Trophoblast cell (in vitro differentiated cells and primary cell): ENCODE results near the gene SPOUT1. TPM values are rescaled to one million over a fixed set of nuclear protein-coding genes. Genes with fewer than 3 reads are reported as not detected.
"Not testable (repeated sequence)": the region's sequence is repeated elsewhere in the genome, so short reads cannot be mapped to it uniquely, and the experiment has no call there.

ENCODE experiments used
- DNase-seq, 2 donors: peaks; one replicate each; pipeline ENCODE4 v3.0.0-alpha.2; 2016
- H2AFZ ChIP-seq: 2 replicates; pipeline ENCODE4 v1.6.1; 2013; ENCODE audit warnings: low read length, moderate library complexity, mild to moderate bottlenecking; ENCODE audit not compliant: insufficient read depth, poor library complexity
- H2AK5ac ChIP-seq: 2 replicates; pipeline ENCODE4 v1.6.1; 2013; ENCODE audit warnings: mild to moderate bottlenecking, low read length
- H2BK120ac ChIP-seq: 2 replicates; pipeline ENCODE4 v1.6.1; 2013; ENCODE audit warnings: low read length, mild to moderate bottlenecking, moderate library complexity; ENCODE audit not compliant: insufficient read depth, poor library complexity
- H2BK12ac ChIP-seq: 2 replicates; pipeline ENCODE4 v1.6.1; 2013; ENCODE audit warnings: mild to moderate bottlenecking, low read length, moderate library complexity
- H2BK5ac ChIP-seq: 2 replicates; pipeline ENCODE4 v1.6.1; 2013; ENCODE audit warnings: low read length, low read depth, moderate library complexity, mild to moderate bottlenecking; ENCODE audit not compliant: poor library complexity
- H3K14ac ChIP-seq: 2 replicates; pipeline ENCODE4 v1.6.1; 2013; ENCODE audit warnings: mild to moderate bottlenecking, low read length
- H3K18ac ChIP-seq: 2 replicates; pipeline ENCODE4 v1.6.1; 2013; ENCODE audit warnings: mild to moderate bottlenecking, low read length
- H3K23ac ChIP-seq: 2 replicates; pipeline ENCODE4 v1.6.1; 2013; ENCODE audit warnings: low read length
- H3K27ac ChIP-seq: 2 replicates; pipeline ENCODE4 v1.5.1; 2013; ENCODE audit warnings: low read depth, mild to moderate bottlenecking, inconsistent platforms, low read length, moderate library complexity
- H3K27me3 ChIP-seq: 2 replicates; pipeline ENCODE4 v1.6.1; 2013; ENCODE audit warnings: inconsistent platforms, mild to moderate bottlenecking, low read length, moderate library complexity; ENCODE audit not compliant: insufficient read depth
- H3K36me3 ChIP-seq, 2 experiments: 1 replicate in 1 of 2; 2 replicates in 1 of 2; pipeline ENCODE4 v1.6.1; 2013; ENCODE audit warnings: low read length in 2 of 2, mild to moderate bottlenecking in 2 of 2, moderate library complexity in 1 of 2; ENCODE audit not compliant: insufficient read depth in 2 of 2, control insufficient read depth in 1 of 2
- H3K4ac ChIP-seq: 2 replicates; pipeline ENCODE4 v1.6.1; 2013; ENCODE audit warnings: low read depth, mild to moderate bottlenecking, low read length, moderate library complexity
- H3K4me1 ChIP-seq, 2 experiments: 1 replicate in 1 of 2; 2 replicates in 1 of 2; pipeline ENCODE4 v1.6.1; 2013; ENCODE audit warnings: low read length in 2 of 2, mild to moderate bottlenecking in 2 of 2, moderate library complexity in 1 of 2; ENCODE audit not compliant: insufficient read depth in 2 of 2, control insufficient read depth in 1 of 2
- H3K4me2 ChIP-seq: 2 replicates; pipeline ENCODE4 v1.6.1; 2013; ENCODE audit warnings: inconsistent platforms, mild to moderate bottlenecking, low read length, moderate library complexity
- H3K4me3 ChIP-seq: 2 replicates; pipeline ENCODE4 v1.5.1; 2013; ENCODE audit warnings: mild to moderate bottlenecking, low read depth, low read length, inconsistent platforms
- H3K79me1 ChIP-seq: one replicate; pipeline ENCODE4 v1.6.1; 2013; ENCODE audit warnings: low read length
- H3K79me2 ChIP-seq: 2 replicates; pipeline ENCODE4 v1.6.1; 2013; ENCODE audit warnings: low read length, mild to moderate bottlenecking; ENCODE audit not compliant: control insufficient read depth, insufficient read depth, poor library complexity
- H3K9ac ChIP-seq: 2 replicates; pipeline ENCODE4 v1.6.1; 2013; ENCODE audit warnings: mild to moderate bottlenecking, low read length
- H3K9me3 ChIP-seq: 2 replicates; pipeline ENCODE4 v1.6.1; 2013; ENCODE audit warnings: low read depth, mild to moderate bottlenecking, control low read depth, inconsistent platforms, low read length; ENCODE audit not compliant: insufficient read depth
- H4K12ac ChIP-seq: 2 replicates; pipeline ENCODE4 v1.6.1; 2013; ENCODE audit warnings: low read depth, mild to moderate bottlenecking, low read length, moderate library complexity
- H4K8ac ChIP-seq: 2 replicates; pipeline ENCODE4 v1.6.1; 2013; ENCODE audit warnings: low read depth, mild to moderate bottlenecking, low read length, moderate library complexity
- H4K91ac ChIP-seq: one replicate; pipeline ENCODE4 v1.6.1; 2013; ENCODE audit warnings: low read depth, mild to moderate bottlenecking, low read length, moderate library complexity
- WGBS: extraction: QIAGEN DNeasy Blood & Tissue Kit; methylation state at CpG from one replicate; pipeline ENCODE4 v1.1.7; 2013; ENCODE audit warnings: missing lambda C conversion rate; ENCODE audit not compliant: insufficient read length, insufficient coverage; ENCODE audit errors: extremely low coverage; 5-methylcytosine and 5-hydroxymethylcytosine counted together
- polyA plus RNA-seq: library from polyadenylated mRNA; stranded (reverse); fragments of 200-250 nt; gene quantifications from 2 replicates; pipeline ENCODE4 v1.2.3, GENCODE V29; 2013

Gene SPOUT1
- polyA plus RNA-seq, result 12.7 and 12.8 TPM in 2 replicates

GRCh38 chr9:128829477-128830251 is at the start of gene SPOUT1:
SPOUT1 (minus strand) TSS chr9:128829794; CDS start chr9:128829780, 14 bp downstream.
- H3K27me3 ChIP-seq, result no peaks in the 10 kb centered on the region
- H3K23ac ChIP-seq, result no peak within 1 kb of the TSS
- H3K9ac ChIP-seq, result peak within 1 kb of the TSS; percentile 82
- peak within 1 kb of the TSS; percentile 65 for H4K91ac ChIP-seq
- peaks cover 7% of the 10 kb centered on the region for H3K79me2 ChIP-seq
- peaks cover 3% of the 10 kb centered on the region for H3K79me1 ChIP-seq
- H3K4me2 ChIP-seq, result peak within 1 kb of the TSS; percentile 93
- H3K4me1 ChIP-seq, result peaks cover 5 to 11% of the 10 kb centered on the region in 2 experiments
- H3K9me3 ChIP-seq, result peaks cover 2% of the 10 kb centered on the region
- no peak within 1 kb of the TSS for H3K27ac ChIP-seq
- H2AFZ ChIP-seq, result peak within 1 kb of the TSS; percentile 96
- H2BK5ac ChIP-seq, result peak within 1 kb of the TSS; percentile 58
- H3K4me3 ChIP-seq, result peak within 1 kb of the TSS; percentile 79
- peak within 1 kb of the TSS; percentile 75 for H2BK120ac ChIP-seq
- no peak within 1 kb of the TSS for H2BK12ac ChIP-seq
- peaks cover 24 to 31% of the 10 kb centered on the region in 2 experiments for H3K36me3 ChIP-seq
- H3K14ac ChIP-seq, result peak within 1 kb of the TSS; percentile 81
- H2AK5ac ChIP-seq, result peak within 1 kb of the TSS; percentile 27
- peak within 1 kb of the TSS; percentile 22 for H3K4ac ChIP-seq
- WGBS, result no CpG with 5 or more reads among the region's 56 CpGs
- DNase-seq, result peak; percentile 95 to 98
- peak within 1 kb of the TSS; percentile 73 for H3K18ac ChIP-seq
- H4K8ac ChIP-seq, result peak within 1 kb of the TSS; percentile 94
- H4K12ac ChIP-seq, result peak within 1 kb of the TSS; percentile 89

GRCh38 chr9:128877852-128878251 is 48.3 kb upstream of the SPOUT1 start:
- no peak overlapping the region for H3K23ac ChIP-seq
- H4K91ac ChIP-seq, result no peak overlapping the region
- H3K36me3 ChIP-seq, result peaks cover 0 to 2% of the 10 kb centered on the region in 2 experiments
- no peaks in the 10 kb centered on the region for H3K9me3 ChIP-seq
- H3K79me1 ChIP-seq, result peaks cover 17% of the 10 kb centered on the region
- H2AFZ ChIP-seq, result no peak overlapping the region
- no peak overlapping the region for H3K4me3 ChIP-seq
- H3K18ac ChIP-seq, result no peak overlapping the region
- no peak overlapping the region for H3K9ac ChIP-seq
- H4K8ac ChIP-seq, result no peak overlapping the region
- DNase-seq, result no peak
- H3K27ac ChIP-seq, result no peak overlapping the region
- peaks cover 6 to 17% of the 10 kb centered on the region in 2 experiments for H3K4me1 ChIP-seq
- no peaks in the 10 kb centered on the region for H3K27me3 ChIP-seq
- H2AK5ac ChIP-seq, result no peak overlapping the region
- no peak overlapping the region for H2BK120ac ChIP-seq
- no peak overlapping the region for H2BK12ac ChIP-seq
- H3K4me2 ChIP-seq, result no peak overlapping the region
- H3K14ac ChIP-seq, result no peak overlapping the region
- no peak overlapping the region for H3K4ac ChIP-seq
- no peak overlapping the region for H2BK5ac ChIP-seq
- H4K12ac ChIP-seq, result no peak overlapping the region
- peaks cover 12% of the 10 kb centered on the region for H3K79me2 ChIP-seq
- no CpG with 5 or more reads among the region's 5 CpGs for whole genome bisulfite sequencing

GRCh38 chr9:128870941-128871265 is 41.3 kb upstream of the SPOUT1 start:
- not testable (repeated sequence) for H3K4ac ChIP-seq, H3K27ac ChIP-seq, H3K4me3 ChIP-seq, H3K27me3 ChIP-seq, H4K12ac ChIP-seq, H3K23ac ChIP-seq, H4K91ac ChIP-seq, H3K79me1 ChIP-seq, H2AFZ ChIP-seq, H3K9me3 ChIP-seq, H3K79me2 ChIP-seq, H3K4me2 ChIP-seq, H2BK12ac ChIP-seq, H3K9ac ChIP-seq, H2BK5ac ChIP-seq, H3K18ac ChIP-seq, H3K36me3 ChIP-seq, H4K8ac ChIP-seq, H3K14ac ChIP-seq, H2AK5ac ChIP-seq, H2BK120ac ChIP-seq
- peak; percentile 91 to 94 for DNase-seq
- peaks cover 5 to 12% of the 10 kb centered on the region in 2 experiments for H3K4me1 ChIP-seq
- WGBS, result no CpG with 5 or more reads among the region's 7 CpGs

DNA sequence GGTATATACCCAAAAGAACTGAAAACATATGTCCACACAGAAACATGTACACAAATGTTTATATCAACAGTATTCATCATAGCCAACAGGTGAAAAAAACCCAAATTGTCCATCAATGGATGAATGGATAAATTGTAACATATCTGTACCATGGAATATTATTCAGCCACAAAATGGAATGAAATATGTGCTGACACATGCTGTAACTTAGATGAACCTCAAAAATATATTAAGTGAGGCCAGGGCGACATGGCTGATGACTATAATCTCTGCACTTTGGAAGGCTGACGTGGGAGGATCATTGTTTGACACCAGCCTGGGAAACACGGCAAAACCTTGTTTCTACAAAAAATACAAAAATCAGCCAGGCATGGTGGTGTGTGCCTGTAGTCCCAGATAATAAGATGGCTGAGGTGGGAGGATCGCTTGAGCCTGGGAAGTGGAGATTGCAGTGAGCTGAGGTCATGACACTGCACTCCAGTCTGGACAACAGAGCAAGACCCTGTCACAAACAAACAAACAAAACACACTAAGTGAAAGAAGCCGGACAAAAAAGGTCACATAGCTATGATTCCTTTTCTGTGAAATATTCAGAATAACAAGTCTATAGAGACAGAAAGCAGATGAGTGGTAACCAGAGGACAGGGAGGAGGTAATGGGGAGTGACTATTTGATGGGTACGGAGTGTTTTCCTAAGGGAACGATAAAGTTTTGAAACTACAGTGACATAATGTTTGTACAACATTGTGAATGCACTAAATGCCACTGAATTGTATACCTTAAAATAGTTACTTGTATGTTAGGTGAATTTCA is 40.7 kb upstream of the SPOUT1 start:
- no peak overlapping the region for H3K23ac ChIP-seq
- H3K18ac ChIP-seq, result no peak overlapping the region

More for the DNA sequence above, 40.7 kb upstream of the SPOUT1 start:
- Histone ChIP-seq H3K4me2 (no peak overlapping the region), H3K27ac (no peak overlapping the region), H2AK5ac (no peak overlapping the region), H3K79me2 (no peaks in the 10 kb centered on the region), H3K14ac (no peak overlapping the region), H3K4me1 (peaks cover 0 to 6% of the 10 kb centered on the region in 2 experiments), H3K9me3 (no peaks in the 10 kb centered on the region), H2BK12ac (no peak overlapping the region), H3K79me1 (no peaks in the 10 kb centered on the region), H3K27me3 (no peaks in the 10 kb centered on the region), H4K91ac (no peak overlapping the region), H3K9ac (no peak overlapping the region), H3K36me3 (peaks cover 1 to 2% of the 10 kb centered on the region in 2 experiments), H2BK120ac (peak overlapping the region; percentile 24), H3K4ac (no peak overlapping the region), H4K8ac (peak overlapping the region; percentile 33), H4K12ac (no peak overlapping the region), H2AFZ (no peak overlapping the region), H2BK5ac (peak overlapping the region; percentile 44), H3K4me3 (no peak overlapping the region)
- peak; percentile 71 to 93 for DNase-seq
- no CpG with 5 or more reads among the region's 7 CpGs for WGBS
